Activated gamma-delta T cell treated with Interleukin-2 at 50 U/mL for 16 hours (primary cell): Measurements from ENCODE around the gene AHSP.
"Not testable (repeated sequence)": the region's sequence is repeated elsewhere in the genome, so short reads cannot be mapped to it uniquely, and the experiment has no call there.

Experiments
- DNase-seq: peaks from one replicate; pipeline ENCODE4 v3.0.0-alpha.2; 2020

AHSP gene

GRCh38 chr16:31501226-31501965, 26.3 kb upstream of the AHSP start:
- no peak for DNase-seq

GRCh38 chr16:31501966-31502348, 25.7 kb upstream of the AHSP start:
- DNase-seq = no peak

- no peak for DNase-seq
Observed at GRCh38 chr16:31502981-31503380, 24.7 kb upstream of the AHSP start.

- DNase-seq = not testable (repeated sequence)
Observed at GRCh38 chr16:31503555-31503954, 24.1 kb upstream of the AHSP start.

- DNase-seq = no peak
Observed at GRCh38 chr16:31504159-31504558, 23.5 kb upstream of the AHSP start.

GRCh38 chr16:31505483-31505882, 22.2 kb upstream of the AHSP start:
- no peak for DNase-seq

- DNase-seq = no peak
Observed at GRCh38 chr16:31507617-31507928, 20.1 kb upstream of the AHSP start.

- peak; percentile 79 for DNase-seq
Observed at GRCh38 chr16:31507929-31508705, 19.6 kb upstream of the AHSP start, which contains the start of gene RUSF1. TSS of gene RUSF1 (minus strand) at chr16:31508391. CDS start at chr16:31508373, 18 bp downstream.

- DNase-seq = no peak
Observed at GRCh38 chr16:31508706-31509195, 18.9 kb upstream of the AHSP start.

- DNase-seq = no peak
Observed at GRCh38 chr16:31513126-31513525, 14.6 kb upstream of the AHSP start.

GRCh38 chr16:31513884-31514283, 13.8 kb upstream of the AHSP start:
- DNase-seq = no peak

- DNase-seq = no peak
Observed at GRCh38 chr16:31517800-31518402, 9.8 kb upstream of the AHSP start.

GRCh38 chr16:31519759-31520431, 7.8 kb upstream of the AHSP start:
- no peak for DNase-seq

- no peak for DNase-seq
Observed at GRCh38 chr16:31521368-31521767, 6.3 kb upstream of the AHSP start.

- no peak for DNase-seq
Observed at GRCh38 chr16:31522071-31522470, 5.6 kb upstream of the AHSP start.

- DNase-seq = not testable (repeated sequence)
Observed at GRCh38 chr16:31523768-31524167, 3.9 kb upstream of the AHSP start.

- DNase-seq = no peak
Observed at GRCh38 chr16:31525113-31525512, 2.6 kb upstream of the AHSP start.

GRCh38 chr16:31528523-31529107, 915 bp downstream of the AHSP start:
- no peak for DNase-seq

- no peak for DNase-seq
Observed at GRCh38 chr16:31529108-31529936, 1.6 kb downstream of the AHSP start.

GRCh38 chr16:31529937-31530312, 2.2 kb downstream of the AHSP start:
- no peak for DNase-seq

GRCh38 chr16:31530405-31530804, 2.7 kb downstream of the AHSP start:
- DNase-seq = no peak

GRCh38 chr16:31531096-31531495, 3.4 kb downstream of the AHSP start:
- DNase-seq = no peak
